Left lobe of liver (tissue), 2 donors: ENCODE data around the gene MGST2. TPM values are rescaled to one million over a fixed set of nuclear protein-coding genes. Genes with fewer than 3 reads are reported as not detected.
"Not testable (repeated sequence)": the region's sequence is repeated elsewhere in the genome, so short reads cannot be mapped to it uniquely, and the experiment has no call there.

ENCODE experiments used
- ATAC-seq: fragments of 200-7000 bp; cut with Tn5 transposase; one replicate; pipeline ENCODE4 v1.9.1; 2020; ENCODE audit warnings: mild to moderate bottlenecking, moderate library complexity
- DNase-seq: peaks from one replicate; pipeline ENCODE4 v3.0.0-alpha.2; 2020; ENCODE audit warnings: low spot score
- total RNA-seq: library from RNA; stranded (reverse); gene quantifications from one replicate; pipeline ENCODE4 v1.2.1, GENCODE V29; 2021
- donor health status: DM: no; HTN: no; CAD: no; lungs with moderate emphysema.
- donor health status: DM: no; HTN: yes; CAD: no.

Gene MGST2
- total RNA-seq, 1 donor from 2014 or later: 108 TPM

DNA sequence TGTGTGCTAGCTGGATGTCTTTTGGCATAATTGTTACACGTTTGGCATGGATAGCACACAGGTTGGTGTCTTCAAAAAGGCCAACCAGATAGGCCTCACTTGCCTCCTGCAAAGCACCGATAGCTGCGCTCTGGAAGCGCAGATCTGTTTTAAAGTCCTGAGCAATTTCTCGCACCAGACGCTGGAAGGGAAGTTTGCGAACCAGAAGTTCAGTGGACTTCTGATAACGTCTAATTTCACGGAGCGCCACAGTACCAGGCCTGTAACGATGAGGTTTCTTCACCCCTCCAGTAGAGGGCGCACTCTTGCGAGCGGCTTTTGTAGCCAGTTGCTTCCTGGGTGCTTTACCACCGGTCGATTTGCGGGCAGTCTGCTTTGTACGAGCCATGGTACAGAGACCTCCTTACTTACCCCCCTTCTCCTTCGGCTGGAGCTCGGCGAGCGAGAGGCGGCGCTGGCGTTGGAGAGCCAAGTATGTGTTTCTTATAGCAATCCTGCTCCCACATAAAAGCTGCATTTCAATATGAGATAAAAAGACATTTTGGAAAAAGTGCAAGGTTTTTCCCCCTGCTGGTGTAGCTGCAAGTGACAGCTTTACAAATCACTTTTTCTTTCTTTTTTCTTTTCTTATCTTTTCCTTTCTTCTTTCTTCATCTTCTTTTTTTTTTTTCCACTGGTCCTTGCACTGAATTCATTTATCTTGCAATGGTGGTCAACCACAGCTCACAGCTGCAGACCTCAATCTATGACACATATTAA lies 32.7 kb downstream of the MGST2 start:
- not testable (repeated sequence) for DNase-seq, ATAC-seq

DNA sequence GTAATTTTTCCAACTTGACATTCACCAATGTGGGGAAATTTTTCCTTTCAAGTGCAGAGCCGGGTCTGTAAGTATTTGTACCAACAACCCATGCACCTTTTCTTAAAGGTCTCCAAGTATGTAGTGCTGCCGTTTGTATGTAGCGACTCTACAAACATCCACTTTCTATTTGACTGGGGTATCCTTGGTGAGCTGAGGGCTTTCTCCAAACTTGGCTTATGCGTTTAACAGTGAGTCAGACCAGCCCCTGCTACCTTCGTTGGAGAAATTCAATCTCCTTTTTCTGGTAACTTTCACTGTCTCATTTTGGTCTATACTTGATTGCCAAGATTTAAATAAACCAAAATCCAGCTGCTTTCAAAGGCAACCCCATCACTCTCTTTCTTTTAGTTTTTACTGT lies 34.9 kb downstream of the MGST2 start:
- DNase-seq (no peak), ATAC-seq (no peak)

GRCh38 chr4:139704915-139705485 lies 39.4 kb downstream of the MGST2 start:
- ATAC-seq (peak; percentile 52), DNase-seq (no peak)

- DNase-seq: no peak
- ATAC-seq: no peak
Measured at GRCh38 chr4:139709660-139710059, 44.0 kb downstream of the MGST2 start.

GRCh38 chr4:139710073-139710472 lies 44.5 kb downstream of the MGST2 start:
- DNase-seq (no peak), ATAC-seq (no peak)

DNA sequence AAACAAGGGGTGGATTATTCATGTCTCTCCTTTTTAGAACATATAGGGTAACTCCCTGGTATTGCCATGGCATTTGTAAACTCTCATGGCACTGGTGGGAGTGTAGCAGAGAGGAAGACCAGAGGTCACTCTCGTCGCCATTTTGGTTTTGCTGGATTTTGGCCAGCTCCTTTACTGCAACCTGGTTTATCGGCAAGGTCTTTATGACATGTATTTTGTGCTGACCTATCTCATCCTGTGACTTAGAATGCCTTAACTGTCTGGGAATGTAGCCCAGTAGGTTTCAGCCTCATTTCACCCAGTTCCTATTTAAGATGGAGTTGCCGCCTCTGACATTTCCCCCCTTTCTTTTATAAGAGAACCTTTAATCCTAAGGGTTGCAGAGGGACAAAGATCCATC lies 45.8 kb downstream of the MGST2 start:
- ATAC-seq (no peak), DNase-seq (no peak)

DNA sequence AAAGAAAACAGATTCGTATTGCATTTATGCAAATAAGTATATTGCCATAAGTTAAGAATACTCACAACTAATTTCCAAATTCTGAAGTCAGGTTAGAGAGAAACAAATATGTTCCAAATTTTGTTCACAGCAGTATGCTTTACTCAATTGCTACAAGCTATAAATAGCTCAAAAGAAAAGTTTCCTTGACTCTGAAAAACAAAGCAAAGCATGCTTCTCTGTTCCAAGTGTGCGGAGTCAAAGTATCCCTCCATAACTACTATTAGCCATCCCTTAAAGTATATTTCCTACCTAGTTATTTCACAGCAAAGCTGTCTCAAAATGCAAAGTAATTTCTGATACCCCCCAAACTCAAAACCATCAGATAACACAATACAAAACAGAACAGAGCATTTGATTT lies 47.3 kb downstream of the MGST2 start:
- no peak for DNase-seq
- no peak for ATAC-seq

GRCh38 chr4:139715746-139716391 lies 50.2 kb downstream of the MGST2 start:
- ATAC-seq: no peak
- no peak for DNase-seq

GRCh38 chr4:139718358-139718757 lies 52.7 kb downstream of the MGST2 start:
- DNase-seq: no peak
- no peak for ATAC-seq

DNA sequence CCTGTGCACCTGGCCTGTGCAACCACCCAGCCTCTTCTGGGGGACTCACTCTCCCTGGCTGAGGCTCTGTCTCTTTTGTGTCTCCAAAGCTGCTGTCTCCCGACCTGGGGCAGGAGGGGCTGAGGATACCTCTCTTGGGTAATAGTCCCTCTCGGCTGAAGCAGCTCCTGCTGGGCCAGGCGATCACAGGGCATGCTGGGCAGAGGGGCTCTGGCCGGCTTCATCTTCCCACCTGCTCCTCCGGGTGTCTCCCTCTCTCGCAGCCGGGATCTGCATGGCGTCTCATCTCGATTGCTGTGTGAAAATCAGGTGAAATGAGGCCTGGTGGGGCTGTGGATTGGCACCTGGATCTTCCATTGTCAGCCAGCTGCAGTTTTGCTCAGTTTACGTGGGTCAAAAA lies 53.2 kb downstream of the MGST2 start:
- no peak for ATAC-seq
- no peak for DNase-seq

GRCh38 chr4:139719381-139720101 lies 53.9 kb downstream of the MGST2 start:
- DNase-seq: no peak
- peak; percentile 31 for ATAC-seq

DNA sequence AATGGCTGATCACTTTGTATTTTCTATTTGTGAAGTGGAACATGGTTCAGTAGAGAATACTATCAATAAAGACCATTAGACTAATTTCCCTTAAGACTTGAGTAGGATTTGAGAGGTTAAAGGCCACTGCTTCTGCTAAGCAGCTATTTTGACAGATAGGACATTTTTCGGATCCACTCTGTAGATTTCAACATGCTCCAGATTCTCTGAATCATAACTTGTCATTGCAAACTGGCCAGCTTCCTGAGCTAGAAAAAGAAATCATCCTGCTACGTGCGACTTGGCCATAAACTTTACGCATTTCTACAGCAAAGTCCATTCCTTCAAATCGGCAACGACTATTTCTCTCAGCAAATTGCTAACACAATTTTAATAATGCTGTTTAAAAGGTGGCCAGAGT lies 55.2 kb downstream of the MGST2 start:
- ATAC-seq (no peak), DNase-seq (no peak)

DNA sequence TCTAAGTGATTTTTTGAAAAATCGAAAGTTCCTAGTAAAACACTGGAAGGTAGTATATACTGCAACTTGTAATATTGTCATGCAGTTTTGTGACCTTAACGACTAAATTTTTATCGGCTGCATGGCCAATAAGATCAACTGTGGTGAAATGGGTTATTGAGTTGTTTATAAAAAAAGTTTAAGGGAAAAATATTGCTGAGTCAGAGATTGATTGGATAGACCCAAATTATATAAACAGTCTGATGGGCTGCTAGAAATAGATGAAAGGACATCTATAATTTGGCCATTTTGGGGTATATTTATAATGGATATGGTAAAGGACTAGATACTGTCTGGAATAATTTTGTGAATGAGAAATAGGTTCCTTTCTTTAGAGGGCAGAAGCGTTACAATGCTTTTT lies 56.2 kb downstream of the MGST2 start:
- DNase-seq: no peak

DNA sequence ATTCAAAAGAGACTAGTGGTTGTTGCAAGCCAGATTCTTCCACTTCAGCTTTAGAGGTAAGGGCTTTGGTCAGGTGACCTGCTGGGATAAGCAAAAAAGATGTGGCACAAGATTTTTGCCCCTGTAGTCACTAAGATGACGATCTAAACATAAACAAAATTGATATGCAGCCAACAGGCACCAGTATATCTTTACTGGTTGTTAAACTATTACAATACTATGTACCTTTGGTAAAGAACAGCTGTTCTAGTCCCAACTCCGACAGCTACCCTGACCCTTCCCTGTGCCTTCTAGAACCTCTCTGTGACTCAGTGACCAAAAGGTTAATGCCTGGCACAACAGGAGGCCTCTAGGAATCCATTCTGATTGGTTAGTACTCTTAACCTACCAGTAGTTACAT lies 59.6 kb downstream of the MGST2 start:
- ATAC-seq (no peak), DNase-seq (no peak)

More for the DNA sequence above, 56.2 kb downstream of the MGST2 start:
- no peak for ATAC-seq

GRCh38 chr4:139726615-139727014 lies 61.0 kb downstream of the MGST2 start:
- no peak for ATAC-seq

GRCh38 chr4:139728146-139728545 lies 62.5 kb downstream of the MGST2 start:
- DNase-seq: no peak
- ATAC-seq: no peak

More at GRCh38 chr4:139726615-139727014, 61.0 kb downstream of the MGST2 start:
- DNase-seq: no peak

- peak; percentile 43 for ATAC-seq
- no peak for DNase-seq
Measured at GRCh38 chr4:139728840-139729239, 63.2 kb downstream of the MGST2 start.

- DNase-seq: no peak
- no peak for ATAC-seq
Measured at GRCh38 chr4:139732991-139733570, 67.5 kb downstream of the MGST2 start.

DNA sequence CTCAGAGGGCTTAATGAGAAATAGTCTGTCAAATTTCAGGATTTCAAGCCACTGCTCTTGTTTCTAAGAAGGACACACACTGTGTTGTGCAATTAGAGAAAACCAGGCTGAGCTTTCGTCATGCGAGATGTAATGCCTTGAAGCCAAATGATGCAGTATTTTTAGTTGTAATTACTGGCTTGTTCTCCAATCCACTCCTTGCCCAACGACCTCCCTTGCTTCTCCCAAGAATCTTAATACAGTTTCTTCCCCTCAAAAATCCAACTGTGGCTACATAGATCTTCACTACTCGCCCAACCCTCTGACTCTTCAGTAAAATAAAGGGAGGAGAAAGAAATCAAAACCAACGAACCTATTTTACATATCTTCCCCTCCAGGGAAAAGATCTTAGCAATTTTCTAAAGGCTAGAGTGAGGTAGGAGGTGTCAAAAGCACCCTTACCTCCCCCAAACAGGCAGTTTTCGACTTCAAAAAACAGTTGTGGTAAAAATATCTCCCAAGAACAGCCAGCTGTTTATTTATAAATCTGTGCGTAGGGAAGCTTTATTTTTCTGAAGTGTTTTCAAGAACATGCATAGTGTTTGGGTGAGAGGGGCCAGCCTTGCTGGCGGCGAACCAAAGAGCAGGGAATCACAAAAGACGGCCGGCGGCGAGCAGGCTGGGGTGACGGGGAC lies 68.7 kb downstream of the MGST2 start:
- ATAC-seq: peak; percentile 25

DNA sequence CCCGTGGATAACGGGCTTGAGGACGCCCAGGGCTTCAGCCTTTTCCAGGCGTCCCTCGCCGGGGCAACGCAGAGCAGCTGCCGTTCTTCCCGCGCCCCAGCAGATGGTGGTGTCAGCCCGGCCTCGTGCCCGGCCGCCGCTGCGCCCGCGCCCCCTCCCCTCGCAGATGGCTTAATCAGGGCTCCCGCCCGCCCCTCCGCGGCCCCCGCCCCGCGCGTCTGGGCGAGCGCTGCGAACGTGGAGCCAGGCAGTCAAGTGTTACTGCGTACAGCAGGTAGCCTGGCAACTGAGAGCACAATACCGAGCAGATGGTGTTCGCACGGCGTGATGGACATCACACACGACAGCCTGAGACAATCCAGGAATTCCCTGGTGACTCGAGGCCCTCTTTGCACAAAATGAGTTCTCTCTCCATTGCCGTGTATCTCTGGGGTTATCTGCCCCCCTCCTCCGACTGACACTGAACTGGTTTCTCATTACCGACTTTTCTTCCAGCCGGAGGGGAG lies 69.3 kb downstream of the MGST2 start:
- DNase-seq (peak; percentile 80), ATAC-seq (peak; percentile 92)

More for the DNA sequence above, 68.7 kb downstream of the MGST2 start:
- no peak for DNase-seq
